ENCODE data around the gene LPO. TPM values are rescaled to one million over a fixed set of nuclear protein-coding genes. Genes with fewer than 3 reads are reported as not detected.

The LPO gene
- total RNA-seq, 2 donors from 2014 or later = not detected

DNA sequence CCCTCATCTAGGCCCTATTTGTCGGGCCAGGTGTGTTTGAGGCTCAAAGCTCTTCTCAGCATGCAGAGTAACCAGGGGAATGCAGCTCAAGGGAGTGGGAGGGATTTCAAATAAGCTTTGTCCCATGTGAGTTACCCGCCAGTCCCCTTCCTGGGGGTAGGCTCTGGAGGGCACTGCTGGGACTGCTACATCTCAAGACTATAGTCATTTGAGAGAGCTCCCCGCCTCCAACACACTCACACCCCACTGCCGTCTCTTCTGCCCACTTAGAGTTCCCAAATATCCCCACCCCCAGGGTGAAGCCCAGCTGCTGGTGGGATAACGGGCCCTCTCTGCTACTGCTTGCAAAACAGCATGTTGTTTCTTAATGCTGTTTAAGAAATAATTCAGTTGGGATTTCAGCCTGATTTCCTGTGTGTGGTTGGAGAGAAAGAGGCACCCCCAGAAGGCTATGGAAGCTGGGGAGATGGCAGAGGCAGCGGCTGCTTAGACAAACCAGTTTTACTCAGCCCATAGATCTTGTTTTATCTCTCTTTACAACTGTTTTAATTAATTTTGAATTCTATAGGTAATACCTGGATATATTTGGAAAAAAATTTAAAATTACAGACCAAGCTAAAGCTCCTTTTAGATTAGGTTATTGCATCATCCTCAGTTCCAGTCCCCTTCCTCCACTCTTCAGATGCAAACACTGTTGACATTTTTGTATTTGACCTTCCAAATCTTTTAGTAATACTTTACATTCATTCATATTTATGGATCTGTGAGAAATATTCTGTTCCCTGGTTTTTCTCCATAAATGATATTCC is 46.4 kb downstream of the LPO start:
- H3K36me3 ChIP-seq = no peaks in the 10 kb centered on the region
- no peak overlapping the region for H3K9ac ChIP-seq (ENCODE audit: low read depth in 2 of 2, low read length in 2 of 2)
- H3K27me3 ChIP-seq = no peaks in the 10 kb centered on the region
- H3K4me1 ChIP-seq = no peaks in the 10 kb centered on the region
- no peak overlapping the region for H3K4me3 ChIP-seq
- no peak for DNase-seq
- intact Hi-C loops (cut with DNase I) = no loop called here
- no peaks in the 10 kb centered on the region for H3K9me3 ChIP-seq
- H3K27ac ChIP-seq = no peak overlapping the region
- TF ChIP-seq, protein P1, sequence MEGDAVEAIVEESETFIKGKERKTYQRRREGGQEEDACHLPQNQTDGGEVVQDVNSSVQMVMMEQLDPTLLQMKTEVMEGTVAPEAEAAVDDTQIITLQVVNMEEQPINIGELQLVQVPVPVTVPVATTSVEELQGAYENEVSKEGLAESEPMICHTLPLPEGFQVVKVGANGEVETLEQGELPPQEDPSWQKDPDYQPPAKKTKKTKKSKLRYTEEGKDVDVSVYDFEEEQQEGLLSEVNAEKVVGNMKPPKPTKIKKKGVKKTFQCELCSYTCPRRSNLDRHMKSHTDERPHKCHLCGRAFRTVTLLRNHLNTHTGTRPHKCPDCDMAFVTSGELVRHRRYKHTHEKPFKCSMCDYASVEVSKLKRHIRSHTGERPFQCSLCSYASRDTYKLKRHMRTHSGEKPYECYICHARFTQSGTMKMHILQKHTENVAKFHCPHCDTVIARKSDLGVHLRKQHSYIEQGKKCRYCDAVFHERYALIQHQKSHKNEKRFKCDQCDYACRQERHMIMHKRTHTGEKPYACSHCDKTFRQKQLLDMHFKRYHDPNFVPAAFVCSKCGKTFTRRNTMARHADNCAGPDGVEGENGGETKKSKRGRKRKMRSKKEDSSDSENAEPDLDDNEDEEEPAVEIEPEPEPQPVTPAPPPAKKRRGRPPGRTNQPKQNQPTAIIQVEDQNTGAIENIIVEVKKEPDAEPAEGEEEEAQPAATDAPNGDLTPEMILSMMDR (IDR thresholded peaks at IDR 0.05) = no peak

DNA sequence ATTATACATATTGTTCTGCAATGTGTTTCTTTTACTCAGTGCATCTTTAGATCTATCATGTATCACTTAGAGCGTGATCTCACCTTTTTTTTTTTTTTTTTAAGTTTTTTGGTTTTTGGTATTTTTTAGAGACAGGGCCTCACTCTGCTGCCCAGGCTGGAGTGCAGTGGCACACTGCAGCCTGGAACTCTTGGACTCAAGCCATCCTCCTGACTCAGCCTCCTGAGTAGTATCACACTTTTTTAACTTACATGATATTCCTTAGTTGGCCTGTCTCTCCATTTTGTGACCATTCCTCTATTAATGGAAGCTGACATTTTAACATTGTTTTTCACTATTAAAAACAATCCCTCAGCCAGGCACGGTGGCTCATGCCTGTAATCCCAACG is 47.0 kb downstream of the LPO start:
- Histone ChIP-seq H3K9me3 (no peaks in the 10 kb centered on the region), H3K4me1 (no peaks in the 10 kb centered on the region), H3K27me3 (no peaks in the 10 kb centered on the region), H3K27ac (no peak overlapping the region), H3K4me3 (no peak overlapping the region), H3K36me3 (no peaks in the 10 kb centered on the region), H3K9ac (ENCODE audit: low read depth in 2 of 2, low read length in 2 of 2) (no peak overlapping the region)
- TF ChIP-seq, protein P1 (IDR thresholded peaks at IDR 0.05) = no peak
- intact Hi-C loops (cut with DNase I) = no loop called here
- DNase-seq = no peak

DNA sequence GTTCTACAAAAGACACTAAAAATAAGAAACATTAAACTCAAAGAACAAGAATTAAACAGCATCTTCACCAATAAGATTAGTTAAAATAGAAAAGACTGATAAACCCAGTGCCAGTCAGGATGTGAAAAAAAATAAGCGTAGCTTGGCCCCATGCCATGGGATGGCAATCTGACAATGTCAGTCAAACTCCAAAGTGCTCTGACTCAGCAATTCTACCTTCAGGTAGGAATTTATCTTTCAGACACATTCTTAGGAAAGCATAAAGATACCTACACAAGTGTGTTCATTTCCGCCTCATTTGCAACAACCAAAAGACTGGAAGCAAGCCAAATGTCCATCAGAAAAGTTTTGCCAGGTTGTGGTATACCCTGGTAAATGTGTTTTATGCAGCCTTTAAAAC is 51.5 kb downstream of the LPO start:
- TF ChIP-seq, protein P1 (IDR thresholded peaks at IDR 0.05) = no peak
- Histone ChIP-seq H3K27me3 (no peaks in the 10 kb centered on the region), H3K4me3 (no peak overlapping the region), H3K9me3 (no peaks in the 10 kb centered on the region), H3K27ac (no peak overlapping the region), H3K36me3 (no peaks in the 10 kb centered on the region), H3K4me1 (no peaks in the 10 kb centered on the region), H3K9ac (ENCODE audit: low read depth in 2 of 2, low read length in 2 of 2) (no peak overlapping the region)
- intact Hi-C loops (cut with DNase I) = no loop called here
- no peak for DNase-seq

DNA sequence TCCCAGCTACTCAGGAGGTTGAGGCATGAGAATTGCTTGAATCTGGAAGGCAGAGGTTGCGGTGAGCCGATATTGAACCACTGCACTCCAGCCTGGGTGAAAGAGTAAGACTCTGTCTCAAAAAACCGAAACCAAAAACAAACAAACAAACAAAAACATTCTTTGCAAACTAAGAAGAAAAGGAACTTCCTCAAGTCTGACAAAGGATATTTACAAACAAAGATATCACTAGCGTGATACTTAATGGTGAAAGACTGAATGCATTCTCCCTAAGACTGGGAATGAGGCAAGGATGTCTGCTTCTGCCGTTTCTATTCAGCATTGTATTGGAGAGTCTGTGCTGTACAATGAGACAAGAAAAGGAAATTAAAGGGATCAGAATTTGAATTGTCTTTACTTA is 52.9 kb downstream of the LPO start:
- intact Hi-C loops (cut with DNase I) = no loop called here
- no peaks in the 10 kb centered on the region for H3K9me3 ChIP-seq
- H3K36me3 ChIP-seq = no peaks in the 10 kb centered on the region
- H3K9ac ChIP-seq (ENCODE audit: low read depth in 2 of 2, low read length in 2 of 2) = no peak overlapping the region
- no peak for DNase-seq
- no peaks in the 10 kb centered on the region for H3K4me1 ChIP-seq
- TF ChIP-seq, protein P1 (IDR thresholded peaks at IDR 0.05) = no peak
- H3K27me3 ChIP-seq = no peaks in the 10 kb centered on the region
- H3K27ac ChIP-seq = no peak overlapping the region
- no peak overlapping the region for H3K4me3 ChIP-seq

DNA sequence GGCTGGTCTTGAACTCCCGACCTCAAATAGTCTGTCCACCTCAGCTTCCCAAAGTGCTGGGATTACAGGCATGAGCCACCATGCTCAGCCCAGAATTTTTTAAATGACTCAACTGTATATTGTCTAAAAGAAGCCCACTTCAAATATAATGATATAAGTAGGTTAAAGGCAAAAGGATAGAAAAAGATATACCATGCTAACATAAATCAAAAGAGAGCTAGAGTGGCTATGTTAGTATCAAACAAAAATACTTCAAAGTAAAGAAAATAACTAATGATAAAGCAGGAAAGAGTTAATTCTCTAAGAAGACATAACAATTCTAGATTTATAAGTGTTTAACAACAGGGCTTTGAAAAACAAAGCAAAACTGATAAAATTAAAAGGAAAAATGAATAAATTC is 55.6 kb downstream of the LPO start:
- no peak for DNase-seq
- no peaks in the 10 kb centered on the region for H3K4me1 ChIP-seq
- no peak overlapping the region for H3K4me3 ChIP-seq
- no peaks in the 10 kb centered on the region for H3K9me3 ChIP-seq
- TF ChIP-seq, protein P1 (IDR thresholded peaks at IDR 0.05) = no peak
- no peaks in the 10 kb centered on the region for H3K27me3 ChIP-seq
- H3K36me3 ChIP-seq = no peaks in the 10 kb centered on the region
- intact Hi-C loops (cut with DNase I) = no loop called here
- H3K9ac ChIP-seq (ENCODE audit: low read depth in 2 of 2, low read length in 2 of 2) = no peak overlapping the region
- no peak overlapping the region for H3K27ac ChIP-seq

All from colonic mucosa (tissue), 4 donors.